ENCODE data around the gene SLC38A10. TPM values are rescaled to one million over a fixed set of nuclear protein-coding genes. Genes with fewer than 3 reads are reported as not detected.

Gene SLC38A10
- total and polyA plus RNA-seq, 2 of the 4 experiments (the other 2 are of a cell fraction), result 12.7 to 46.7 TPM

DNA sequence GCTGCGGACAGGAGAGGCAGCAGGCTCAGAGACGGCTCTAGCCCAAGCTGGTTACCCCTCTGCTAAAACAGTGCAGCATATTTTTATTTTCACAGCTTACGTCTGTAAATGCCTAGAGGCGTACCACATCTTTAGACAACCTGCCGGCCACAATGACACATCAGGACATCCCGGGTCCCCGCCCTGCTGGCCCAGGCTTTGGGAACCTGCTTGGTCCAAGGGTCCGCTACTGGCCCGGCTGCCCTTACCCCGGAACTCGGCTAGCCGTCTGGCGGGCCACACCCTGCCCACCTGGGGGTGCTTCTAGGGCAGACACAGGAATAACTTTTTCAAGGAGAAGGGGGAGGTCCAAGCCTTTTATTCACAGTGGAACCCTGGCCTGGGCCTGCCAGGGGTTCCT is 76.6 kb downstream of the SLC38A10 start:
- no peak overlapping the region for H3K14ac ChIP-seq (replicated peaks; ENCODE audit: low read depth, low read length)
- dilution Hi-C loops (cut with HindIII; ENCODE audit: low sequenced_read_pairs, unreplicated experiment), result no loop called here
- CTCF ChIA-PET, result no interaction called here

More for the DNA sequence above, 76.6 kb downstream of the SLC38A10 start:
- BruUV-seq (replicated peaks), result no TSS peak
- no peak overlapping the region for H3K27ac ChIP-seq (ENCODE audit: insufficient read depth, low read length)
- peaks cover 6% of the 10 kb centered on the region; the same call in 1 of the 2 replicates for H3K4me1 ChIP-seq (ENCODE audit: control insufficient read depth, insufficient read depth, low read length)
- no peak overlapping the region for H2AK9ac ChIP-seq (replicated peaks; ENCODE audit: low read depth, low read length, poor library complexity)
- 90% methylated on average over 5 of the region's 13 CpGs; no CpG with 5 or more reads in 1 of the 2 experiments for WGBS, 2 experiments (ENCODE audit: extremely low coverage in 2 of 2, insufficient read length in 1 of 2)
- no peak overlapping the region for H3K18ac ChIP-seq (ENCODE audit: low read depth, low read length)
- no peak overlapping the region for H2BK5ac ChIP-seq (ENCODE audit: low read depth, low read length, poor library complexity, severe bottlenecking)
- TF ChIP-seq RFX5 (IDR thresholded peaks at IDR 0.05; ENCODE audit: low read depth, low read length) (no peak), CEBPB (IDR thresholded peaks at IDR 0.05; ENCODE audit: low read depth, low read length) (no peak), RAD21 (IDR thresholded peaks at IDR 0.05; ENCODE audit: low read length) (no peak), MXI1 (IDR thresholded peaks at IDR 0.05; ENCODE audit: borderline replicate concordance, low read depth, low read length) (no peak), SMC3 (IDR thresholded peaks at IDR 0.05; ENCODE audit: low read depth, low read length) (no peak), MAZ (IDR thresholded peaks at IDR 0.05; ENCODE audit: borderline replicate concordance, low read depth, low read length) (no peak), FOS (IDR thresholded peaks at IDR 0.05; ENCODE audit: low read depth, low read length) (no peak), NFE2L2 (IDR thresholded peaks at IDR 0.05; ENCODE audit: low read depth, low read length) (no peak)
- TF ChIP-seq, protein P1, sequence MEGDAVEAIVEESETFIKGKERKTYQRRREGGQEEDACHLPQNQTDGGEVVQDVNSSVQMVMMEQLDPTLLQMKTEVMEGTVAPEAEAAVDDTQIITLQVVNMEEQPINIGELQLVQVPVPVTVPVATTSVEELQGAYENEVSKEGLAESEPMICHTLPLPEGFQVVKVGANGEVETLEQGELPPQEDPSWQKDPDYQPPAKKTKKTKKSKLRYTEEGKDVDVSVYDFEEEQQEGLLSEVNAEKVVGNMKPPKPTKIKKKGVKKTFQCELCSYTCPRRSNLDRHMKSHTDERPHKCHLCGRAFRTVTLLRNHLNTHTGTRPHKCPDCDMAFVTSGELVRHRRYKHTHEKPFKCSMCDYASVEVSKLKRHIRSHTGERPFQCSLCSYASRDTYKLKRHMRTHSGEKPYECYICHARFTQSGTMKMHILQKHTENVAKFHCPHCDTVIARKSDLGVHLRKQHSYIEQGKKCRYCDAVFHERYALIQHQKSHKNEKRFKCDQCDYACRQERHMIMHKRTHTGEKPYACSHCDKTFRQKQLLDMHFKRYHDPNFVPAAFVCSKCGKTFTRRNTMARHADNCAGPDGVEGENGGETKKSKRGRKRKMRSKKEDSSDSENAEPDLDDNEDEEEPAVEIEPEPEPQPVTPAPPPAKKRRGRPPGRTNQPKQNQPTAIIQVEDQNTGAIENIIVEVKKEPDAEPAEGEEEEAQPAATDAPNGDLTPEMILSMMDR (conservative IDR thresholded peaks at IDR 0.05; ENCODE audit: low read depth, low read length), result no peak
- TF ChIP-seq, protein P2, sequence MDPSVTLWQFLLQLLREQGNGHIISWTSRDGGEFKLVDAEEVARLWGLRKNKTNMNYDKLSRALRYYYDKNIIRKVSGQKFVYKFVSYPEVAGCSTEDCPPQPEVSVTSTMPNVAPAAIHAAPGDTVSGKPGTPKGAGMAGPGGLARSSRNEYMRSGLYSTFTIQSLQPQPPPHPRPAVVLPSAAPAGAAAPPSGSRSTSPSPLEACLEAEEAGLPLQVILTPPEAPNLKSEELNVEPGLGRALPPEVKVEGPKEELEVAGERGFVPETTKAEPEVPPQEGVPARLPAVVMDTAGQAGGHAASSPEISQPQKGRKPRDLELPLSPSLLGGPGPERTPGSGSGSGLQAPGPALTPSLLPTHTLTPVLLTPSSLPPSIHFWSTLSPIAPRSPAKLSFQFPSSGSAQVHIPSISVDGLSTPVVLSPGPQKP (IDR thresholded peaks at IDR 0.05; ENCODE audit: borderline replicate concordance, low read depth, low read length), result no peak
- no peaks in the 10 kb centered on the region; the same call in 1 of the 2 replicates for H4K20me1 ChIP-seq (ENCODE audit: insufficient read depth, low read length)
- no peak overlapping the region for H4K91ac ChIP-seq (ENCODE audit: insufficient read depth, low read depth, low read length)
- ATAC-seq (ENCODE audit: low read depth) (no peak), DNase-seq (no peak)
- H3K9me1 ChIP-seq (ENCODE audit: insufficient read depth, low read length), result no peaks in the 10 kb centered on the region; the same call in none of the 2 replicates
- no peaks in the 10 kb centered on the region for H3K9me3 ChIP-seq (ENCODE audit: control insufficient read depth, insufficient read depth, low read length)
- no peak overlapping the region for H2AK5ac ChIP-seq (ENCODE audit: low read depth, low read length)
- H3K23ac ChIP-seq (ENCODE audit: low read depth, low read length), result no peak overlapping the region
- no peak overlapping the region for H4K5ac ChIP-seq (ENCODE audit: low read depth, low read length)
- H4K8ac ChIP-seq (ENCODE audit: low read depth in 2 of 2, low read length in 2 of 2), result no peak overlapping the region
- POLR2A ChIA-PET (ENCODE audit: unreplicated experiment), result no interaction called here
- no peak overlapping the region for H2BK120ac ChIP-seq (ENCODE audit: low read depth, low read length)
- in situ Hi-C loops (cut with MboI; ENCODE audit: low sequenced_read_pairs) (no loop called here), intact Hi-C loops (cut with micrococcal nuclease) (no loop called here)
- H2AFZ ChIP-seq (replicated peaks; ENCODE audit: low read length, poor library complexity), result no peak overlapping the region
- no peak overlapping the region for H2BK20ac ChIP-seq (ENCODE audit: low read depth, low read length)
- no peak overlapping the region for H3K4me2 ChIP-seq (ENCODE audit: low read depth, low read length)
- peaks cover 11 to 23% of the 10 kb centered on the region in 2 experiments; a peak in 3 of 4 replicates for H3K79me1 ChIP-seq (ENCODE audit: low read depth in 1 of 2, low read length in 2 of 2)
- no peak overlapping the region for H2BK15ac ChIP-seq (ENCODE audit: low read depth, low read length)
- no peak overlapping the region for H3K9ac ChIP-seq (ENCODE audit: low read depth, low read length)
- H3K27me3 ChIP-seq (ENCODE audit: control insufficient read depth, insufficient read depth, low read length), result no peaks in the 10 kb centered on the region
- H3K4ac ChIP-seq (ENCODE audit: low read depth, low read length), result no peak overlapping the region
- H3K4me3 ChIP-seq (ENCODE audit: insufficient read depth, low read depth, low read length), result no peak overlapping the region
- H3K36me3 ChIP-seq (ENCODE audit: control insufficient read depth, insufficient read depth, low read length), result peaks cover 5% of the 10 kb centered on the region; the same call in 1 of the 2 replicates
- no peak overlapping the region for H3K56ac ChIP-seq (ENCODE audit: extremely low read depth, insufficient read depth, low read length)

Measured in IMR-90 (cell line).